ENCODE data around the gene CYP4B1.

DNA sequence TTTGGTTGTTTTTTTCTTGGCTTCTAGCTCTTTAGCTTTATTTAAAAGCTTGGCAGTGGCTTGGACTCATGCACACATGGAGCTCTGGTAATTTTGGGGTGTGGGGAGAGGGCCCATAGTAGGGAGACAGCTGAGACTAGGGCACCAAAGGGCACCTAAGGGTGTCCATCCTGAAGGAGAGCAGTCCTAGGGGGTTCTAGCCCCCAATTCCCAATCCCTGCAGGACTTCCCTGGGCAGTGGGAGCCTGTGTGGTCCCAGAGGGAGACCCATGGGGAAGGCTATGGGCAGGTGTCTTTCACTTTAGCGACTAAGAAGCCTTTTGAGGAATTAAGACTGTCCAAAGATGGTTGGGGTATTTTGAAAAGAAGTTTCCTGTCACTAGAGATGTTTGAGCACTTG lies 6.9 kb downstream of the CYP4B1 start:
- TF ChIP-seq, protein P1, sequence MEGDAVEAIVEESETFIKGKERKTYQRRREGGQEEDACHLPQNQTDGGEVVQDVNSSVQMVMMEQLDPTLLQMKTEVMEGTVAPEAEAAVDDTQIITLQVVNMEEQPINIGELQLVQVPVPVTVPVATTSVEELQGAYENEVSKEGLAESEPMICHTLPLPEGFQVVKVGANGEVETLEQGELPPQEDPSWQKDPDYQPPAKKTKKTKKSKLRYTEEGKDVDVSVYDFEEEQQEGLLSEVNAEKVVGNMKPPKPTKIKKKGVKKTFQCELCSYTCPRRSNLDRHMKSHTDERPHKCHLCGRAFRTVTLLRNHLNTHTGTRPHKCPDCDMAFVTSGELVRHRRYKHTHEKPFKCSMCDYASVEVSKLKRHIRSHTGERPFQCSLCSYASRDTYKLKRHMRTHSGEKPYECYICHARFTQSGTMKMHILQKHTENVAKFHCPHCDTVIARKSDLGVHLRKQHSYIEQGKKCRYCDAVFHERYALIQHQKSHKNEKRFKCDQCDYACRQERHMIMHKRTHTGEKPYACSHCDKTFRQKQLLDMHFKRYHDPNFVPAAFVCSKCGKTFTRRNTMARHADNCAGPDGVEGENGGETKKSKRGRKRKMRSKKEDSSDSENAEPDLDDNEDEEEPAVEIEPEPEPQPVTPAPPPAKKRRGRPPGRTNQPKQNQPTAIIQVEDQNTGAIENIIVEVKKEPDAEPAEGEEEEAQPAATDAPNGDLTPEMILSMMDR (IDR thresholded peaks at IDR 0.05; ENCODE audit: insufficient read depth, low read length, poor library complexity, severe bottlenecking): no peak
- no peak for TF ChIP-seq EZH2phosphoT487 (conservative IDR thresholded peaks at IDR 0.05; ENCODE audit: low read length)

All from SU-DHL-6 (cell line).